ENCODE measurements around the gene CYP24A1. TPM values are rescaled to one million over a fixed set of nuclear protein-coding genes. Genes with fewer than 3 reads are reported as not detected.

The CYP24A1 gene
- total RNA-seq, 4 donors from 2014 or later = 0.20 TPM; not detected in 3

DNA sequence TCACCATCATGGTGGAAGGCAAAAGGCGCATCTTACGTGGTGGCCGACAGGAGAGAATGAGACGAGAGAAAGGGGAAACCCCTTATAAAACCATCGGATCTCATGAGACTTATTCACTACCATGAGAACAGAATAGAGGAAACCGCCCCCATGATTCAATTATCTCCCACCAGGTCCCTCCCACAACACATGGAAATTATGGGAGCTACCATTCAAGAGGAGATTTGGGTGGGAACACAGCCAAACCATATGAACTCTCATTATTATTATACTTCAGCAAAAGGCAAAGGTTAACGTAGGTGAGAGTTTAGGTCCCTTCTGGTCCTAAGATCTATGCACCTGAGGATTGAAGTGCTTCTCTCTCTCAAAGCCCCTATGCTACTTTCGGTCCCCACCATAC lies 31.7 kb upstream of the CYP24A1 start:
- no peaks in the 10 kb centered on the region for H3K27me3 ChIP-seq
- TF ChIP-seq, protein P1, sequence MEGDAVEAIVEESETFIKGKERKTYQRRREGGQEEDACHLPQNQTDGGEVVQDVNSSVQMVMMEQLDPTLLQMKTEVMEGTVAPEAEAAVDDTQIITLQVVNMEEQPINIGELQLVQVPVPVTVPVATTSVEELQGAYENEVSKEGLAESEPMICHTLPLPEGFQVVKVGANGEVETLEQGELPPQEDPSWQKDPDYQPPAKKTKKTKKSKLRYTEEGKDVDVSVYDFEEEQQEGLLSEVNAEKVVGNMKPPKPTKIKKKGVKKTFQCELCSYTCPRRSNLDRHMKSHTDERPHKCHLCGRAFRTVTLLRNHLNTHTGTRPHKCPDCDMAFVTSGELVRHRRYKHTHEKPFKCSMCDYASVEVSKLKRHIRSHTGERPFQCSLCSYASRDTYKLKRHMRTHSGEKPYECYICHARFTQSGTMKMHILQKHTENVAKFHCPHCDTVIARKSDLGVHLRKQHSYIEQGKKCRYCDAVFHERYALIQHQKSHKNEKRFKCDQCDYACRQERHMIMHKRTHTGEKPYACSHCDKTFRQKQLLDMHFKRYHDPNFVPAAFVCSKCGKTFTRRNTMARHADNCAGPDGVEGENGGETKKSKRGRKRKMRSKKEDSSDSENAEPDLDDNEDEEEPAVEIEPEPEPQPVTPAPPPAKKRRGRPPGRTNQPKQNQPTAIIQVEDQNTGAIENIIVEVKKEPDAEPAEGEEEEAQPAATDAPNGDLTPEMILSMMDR (IDR thresholded peaks at IDR 0.05 in 4 of 5, conservative IDR thresholded peaks at IDR 0.05 in 1 of 5) = no peak
- TF ChIP-seq POLR2A (IDR thresholded peaks at IDR 0.05) = no peak
- H3K36me3 ChIP-seq = no peaks in the 10 kb centered on the region
- DNase-seq (no peak), ATAC-seq (no peak)
- no peak overlapping the region for H3K4me3 ChIP-seq
- H3K27ac ChIP-seq = no peak overlapping the region
- H3K4me1 ChIP-seq = peaks cover 17 to 18% of the 10 kb centered on the region in 2 donors
- no peaks in the 10 kb centered on the region for H3K9me3 ChIP-seq
- intact Hi-C loops (cut with DNase I; ENCODE audit: low total_unique reads) = no loop called here
- in situ Hi-C loops (cut with MboI; ENCODE audit: low sequenced_read_pairs in 4 of 4) = loop anchor here in 2 of 4 donors (25.0 kb wide), 1 partner anchor 618 kb away; the partner anchor contains the start of gene ZNF217 (in 2 of the 2)

GRCh38 chr20:54204481-54204880 lies 30.7 kb upstream of the CYP24A1 start:
- Histone ChIP-seq H3K36me3 (no peaks in the 10 kb centered on the region), H3K27ac (no peak overlapping the region), H3K4me3 (no peak overlapping the region), H3K4me1 (peaks cover 8 to 10% of the 10 kb centered on the region in 2 donors), H3K27me3 (no peaks in the 10 kb centered on the region), H3K9me3 (no peaks in the 10 kb centered on the region)
- DNase-seq (no peak), ATAC-seq (no peak)
- intact Hi-C loops (cut with DNase I; ENCODE audit: low total_unique reads) = no loop called here
- in situ Hi-C loops (cut with MboI; ENCODE audit: low sequenced_read_pairs in 4 of 4) = loop anchor here in 3 of 4 donors (5.0 to 25.0 kb wide), 2 partner anchors 102 to 617 kb away; partner anchors contain the start of gene ZNF217 (in 2 of the 3)
- TF ChIP-seq, protein P1 (IDR thresholded peaks at IDR 0.05 in 4 of 5, conservative IDR thresholded peaks at IDR 0.05 in 1 of 5) = no peak
- no peak for TF ChIP-seq POLR2A (IDR thresholded peaks at IDR 0.05)

- no peaks in the 10 kb centered on the region for H3K36me3 ChIP-seq
- intact Hi-C loops (cut with DNase I; ENCODE audit: low total_unique reads) = no loop called here
- TF ChIP-seq, protein P1 (IDR thresholded peaks at IDR 0.05 in 4 of 5, conservative IDR thresholded peaks at IDR 0.05 in 1 of 5) = no peak
- TF ChIP-seq POLR2A (IDR thresholded peaks at IDR 0.05) = no peak
- ATAC-seq (no peak), DNase-seq (no peak)
- H3K27ac ChIP-seq = no peak overlapping the region
- peaks cover 3 to 6% of the 10 kb centered on the region in 2 donors for H3K4me1 ChIP-seq
- H3K9me3 ChIP-seq = no peaks in the 10 kb centered on the region
- in situ Hi-C loops (cut with MboI; ENCODE audit: low sequenced_read_pairs in 4 of 4) = loop anchor here in 3 of 4 donors (5.0 to 25.0 kb wide), 2 partner anchors 102 to 617 kb away; partner anchors contain the start of gene ZNF217 (in 2 of the 3)
- no peaks in the 10 kb centered on the region for H3K27me3 ChIP-seq
- H3K4me3 ChIP-seq = no peak overlapping the region
These were observed 30.3 kb upstream of the CYP24A1 start for GRCh38 chr20:54204063-54204462.

DNA sequence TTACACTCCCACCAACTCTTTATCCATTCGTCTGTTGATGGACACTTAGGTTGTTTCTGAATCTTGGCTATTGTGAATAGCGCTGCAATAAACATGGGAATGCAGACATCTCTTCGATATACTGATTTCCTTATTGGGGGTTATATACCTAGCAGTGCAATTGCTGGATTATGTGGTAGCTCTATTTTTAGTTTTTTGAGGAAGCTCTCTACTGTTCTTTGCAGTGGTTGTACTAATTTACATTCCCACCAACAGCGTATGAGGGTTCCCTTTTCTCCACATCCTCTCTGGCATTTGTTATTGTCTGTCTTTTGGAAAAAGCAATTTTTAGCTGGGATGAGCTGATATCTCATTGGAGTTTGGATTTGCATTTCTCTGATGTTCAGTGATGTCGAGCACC lies 29.5 kb upstream of the CYP24A1 start:
- intact Hi-C loops (cut with DNase I; ENCODE audit: low total_unique reads) = no loop called here
- ATAC-seq (no peak), DNase-seq (no peak)
- Histone ChIP-seq H3K36me3 (no peaks in the 10 kb centered on the region), H3K4me3 (no peak overlapping the region), H3K27ac (no peak overlapping the region), H3K27me3 (no peaks in the 10 kb centered on the region), H3K4me1 (no peaks in the 10 kb centered on the region), H3K9me3 (no peaks in the 10 kb centered on the region)
- TF ChIP-seq, protein P1 (IDR thresholded peaks at IDR 0.05 in 4 of 5, conservative IDR thresholded peaks at IDR 0.05 in 1 of 5) = no peak
- TF ChIP-seq POLR2A (IDR thresholded peaks at IDR 0.05) = no peak
- in situ Hi-C loops (cut with MboI; ENCODE audit: low sequenced_read_pairs in 4 of 4) = loop anchor here in 3 of 4 donors (5.0 to 25.0 kb wide), 2 partner anchors 101 to 616 kb away; partner anchors contain the start of gene ZNF217 (in 2 of the 3)
